Measurements from ENCODE around the gene TNRC6B.

- TF ChIP-seq POLR2A (IDR thresholded peaks at IDR 0.05; ENCODE audit: low read depth, low read length) (no peak), POLR2AphosphoS5 (IDR thresholded peaks at IDR 0.05; ENCODE audit: low read depth, low read length) (no peak), PAX5 (IDR thresholded peaks at IDR 0.05; ENCODE audit: insufficient read depth, low read length, severe bottlenecking) (no peak), SPI1 (IDR thresholded peaks at IDR 0.05; ENCODE audit: low read depth, low read length) (no peak), TAF1 (IDR thresholded peaks at IDR 0.05; ENCODE audit: low read depth, low read length) (no peak), POU2F2 (IDR thresholded peaks at IDR 0.05; ENCODE audit: low read depth, low read length) (no peak)
Measured at GRCh38 chr22:40325315-40325714, 147.6 kb downstream of the TNRC6B start.
